GM23338 (cell line): ENCODE results near the gene PRLHR. TPM values are rescaled to one million over a fixed set of nuclear protein-coding genes. Genes with fewer than 3 reads are reported as not detected.

Source experiments
- ATAC-seq: fragments of 200-7000 bp; cut with Tn5 transposase; 3 replicates; pipeline ENCODE4 v1.9.1; 2020
- DNase-seq: peaks from one replicate; pipeline ENCODE4 v3.0.0-alpha.2; 2015; ENCODE audit warnings: low spot score
- H2AFZ ChIP-seq: fragments of 200-600 bp; sonication (generic); 2 replicates; pipeline ENCODE4 v1.8.0; 2016; ENCODE audit warnings: antibody characterized with exemption, mild to moderate bottlenecking, moderate library complexity
- H3F3A ChIP-seq: fragments of 200-600 bp; sonication (generic); replicated peaks from 2 replicates; pipeline ENCODE4 v1.8.0; 2017; ENCODE audit warnings: antibody characterized with exemption, mixed run types, low read depth
- H3K27ac ChIP-seq: fragments of 200-600 bp; sonication (generic); 2 replicates; pipeline ENCODE4 v1.6.1; 2016; ENCODE audit warnings: low read depth
- H3K27me3 ChIP-seq: fragments of 200-600 bp; sonication (generic); 2 replicates; pipeline ENCODE4 v1.8.0; 2016; ENCODE audit warnings: mild to moderate bottlenecking, mixed run types, moderate library complexity; ENCODE audit not compliant: insufficient read depth
- H3K36me3 ChIP-seq: fragments of 200-600 bp; sonication (generic); 2 replicates; pipeline ENCODE4 v1.8.0; 2016; ENCODE audit warnings: mild to moderate bottlenecking; ENCODE audit not compliant: insufficient read depth
- H3K4me1 ChIP-seq: fragments of 200-600 bp; sonication (generic); 2 replicates; pipeline ENCODE4 v1.8.0; 2016; ENCODE audit warnings: mild to moderate bottlenecking, moderate library complexity; ENCODE audit not compliant: insufficient read depth
- H3K4me2 ChIP-seq: fragments of 200-600 bp; sonication (generic); 2 replicates; pipeline ENCODE4 v1.7.1; 2017; ENCODE audit warnings: mixed run types
- H3K4me3 ChIP-seq: fragments of 200-600 bp; sonication (generic); 2 replicates; pipeline ENCODE4 v1.6.1; 2016; ENCODE audit warnings: mixed run types
- H3K79me2 ChIP-seq: fragments of 200-600 bp; sonication (generic); replicated peaks from 2 replicates; pipeline ENCODE4 v1.8.0; 2017; ENCODE audit warnings: mild to moderate bottlenecking; ENCODE audit not compliant: insufficient read depth
- H3K9me2 ChIP-seq: fragments of 200-600 bp; sonication (generic); 2 replicates; pipeline ENCODE4 v1.8.0; 2017; ENCODE audit not compliant: insufficient read depth
- H4K20me1 ChIP-seq: fragments of 200-600 bp; sonication (generic); replicated peaks from 2 replicates; pipeline ENCODE4 v1.8.0; 2017; ENCODE audit warnings: mild to moderate bottlenecking; ENCODE audit not compliant: insufficient read depth
- H3K27ac Mint-ChIP-seq: 2 replicates; pipeline ENCODE4 v1.8.0; 2020; ENCODE audit warnings: inconsistent platforms, mild to moderate bottlenecking, moderate library complexity, mixed read lengths
- H3K27me3 Mint-ChIP-seq: 3 replicates; pipeline ENCODE4 v1.8.0; 2022; ENCODE audit warnings: low read depth, mild to moderate bottlenecking, moderate library complexity, mixed read lengths, inconsistent platforms; ENCODE audit not compliant: insufficient read depth, poor library complexity
- H3K36me3 Mint-ChIP-seq: 3 replicates; pipeline ENCODE4 v1.8.0; 2021; ENCODE audit warnings: low read depth, mild to moderate bottlenecking, inconsistent platforms, moderate library complexity, mixed read lengths
- H3K4me1 Mint-ChIP-seq: 3 replicates; pipeline ENCODE4 v1.8.0; 2020; ENCODE audit warnings: mild to moderate bottlenecking, inconsistent platforms, mixed read lengths
- H3K4me3 Mint-ChIP-seq: 3 replicates; pipeline ENCODE4 v1.8.0; 2021; ENCODE audit warnings: moderate library complexity, mild to moderate bottlenecking, inconsistent platforms, mixed read lengths
- H3K9me3 Mint-ChIP-seq: 3 replicates; pipeline ENCODE4 v1.8.0; 2020; ENCODE audit warnings: moderate library complexity, mild to moderate bottlenecking, inconsistent platforms, mixed read lengths
- CREB1 ChIP-seq: fragments of 250-450 bp; sonication (Bioruptor Pico); IDR thresholded peaks from 2 replicates; pipeline ENCODE4 v1.5.0; 2020; ENCODE audit warnings: low read depth, mild to moderate bottlenecking, moderate library complexity
- EZH2 ChIP-seq: fragments of 200-600 bp; sonication (generic); IDR thresholded peaks from one replicate; pipeline ENCODE4 v1.8.0; 2017; ENCODE audit warnings: antibody characterized with exemption, mild to moderate bottlenecking, low read depth; ENCODE audit not compliant: unreplicated experiment
- EZH2phosphoT487 ChIP-seq: fragments of 200-600 bp; sonication (generic); IDR thresholded peaks from one replicate; pipeline ENCODE4 v1.8.1; 2018; ENCODE audit warnings: antibody characterized with exemption; ENCODE audit not compliant: unreplicated experiment
- JUNB ChIP-seq: IDR thresholded peaks from one replicate; pipeline ENCODE4 v1.6.1; 2016; ENCODE audit warnings: antibody characterized with exemption; ENCODE audit not compliant: unreplicated experiment
- NANOG ChIP-seq: IDR thresholded peaks from 2 replicates; pipeline ENCODE4 v1.6.1; 2016; ENCODE audit warnings: antibody characterized with exemption, borderline replicate concordance
- POLR2AphosphoS5 ChIP-seq: IDR thresholded peaks from 2 replicates; pipeline ENCODE4 v1.6.1; 2016; ENCODE audit warnings: antibody characterized with exemption, low read depth
- REST ChIP-seq: IDR thresholded peaks from one replicate; pipeline ENCODE4 v1.6.1; 2018; ENCODE audit warnings: antibody characterized with exemption; ENCODE audit not compliant: unreplicated experiment
- STAT1 ChIP-seq: IDR thresholded peaks from one replicate; pipeline ENCODE4 v1.6.1; 2016; ENCODE audit warnings: antibody characterized with exemption; ENCODE audit not compliant: unreplicated experiment
- ZNF331 ChIP-seq: fragments of 250-450 bp; sonication (Bioruptor Pico); IDR thresholded peaks from 2 replicates; pipeline ENCODE4 v1.5.0; 2020; ENCODE audit warnings: low read depth, mild to moderate bottlenecking, moderate library complexity
- ZNF462 ChIP-seq: fragments of 250-450 bp; sonication (Bioruptor Pico); IDR thresholded peaks from 2 replicates; pipeline ENCODE4 v1.5.0; 2020; ENCODE audit warnings: mild to moderate bottlenecking, moderate library complexity
- polyA plus RNA-seq: library from polyadenylated mRNA; unstranded; fragments of >200 nt; fragmentation: Nextera tagmentation; extraction: Ambion mirVana; gene quantifications from 2 replicates; pipeline ENCODE4 v1.2.1, GENCODE V29; 2016
- total RNA-seq: library from RNA; depleted of rRNA; stranded (reverse); fragments of >200 nt; shearing (Covaris generic); gene quantifications from 2 replicates; pipeline ENCODE4 v1.2.3, GENCODE V29; 2014
- TF ChIP-seq, protein P1 (sequence below): IDR thresholded peaks from 2 replicates; pipeline ENCODE4 v1.6.1; 2016; ENCODE audit warnings: antibody characterized with exemption

Gene PRLHR
- total and polyA plus RNA-seq, 2 experiments from 2014 or later, result 0.24 TPM; not detected in 1

DNA sequence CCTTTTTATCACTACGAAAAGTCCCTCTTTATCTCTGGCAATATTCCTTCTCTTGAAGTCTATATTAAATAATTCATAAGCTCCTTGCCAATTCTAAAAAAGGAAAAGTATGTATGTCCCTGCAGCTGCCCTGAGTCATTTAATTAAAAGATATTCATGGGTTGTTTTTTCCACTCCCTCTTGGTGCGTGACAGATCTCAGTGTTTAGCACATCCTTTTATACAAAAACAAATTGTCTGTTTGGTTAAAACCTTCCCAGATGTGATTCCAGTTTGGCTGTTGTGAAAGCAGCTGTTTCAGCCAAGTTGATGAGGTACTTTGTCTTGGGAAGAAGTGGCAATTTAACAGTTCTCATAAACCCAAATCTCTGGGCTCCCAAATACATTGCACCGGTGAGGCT, 33.8 kb upstream of the PRLHR start:
- Histone ChIP-seq H3K27me3 (no peaks in the 10 kb centered on the region), H3K4me3 (no peak overlapping the region), H2AFZ (no peak overlapping the region), H3K9me2 (no peaks in the 10 kb centered on the region), H4K20me1 (no peaks in the 10 kb centered on the region), H3F3A (no peaks in the 10 kb centered on the region), H3K79me2 (no peaks in the 10 kb centered on the region), H3K36me3 (no peaks in the 10 kb centered on the region), H3K4me2 (no peak overlapping the region), H3K4me1 (peaks cover 7% of the 10 kb centered on the region; the same call in 1 of the 2 replicates), H3K27ac (no peak overlapping the region)
- Mint-ChIP-seq H3K27ac (no peak overlapping the region), H3K9me3 (no peaks in the 10 kb centered on the region), H3K27me3 (peaks cover 4% of the 10 kb centered on the region), H3K36me3 (no peaks in the 10 kb centered on the region), H3K4me3 (no peak overlapping the region), H3K4me1 (peaks cover 19% of the 10 kb centered on the region)
- no peak for ATAC-seq
- no peak for TF ChIP-seq EZH2phosphoT487
- TF ChIP-seq REST, result no peak
- no peak for TF ChIP-seq POLR2AphosphoS5
- no peak for DNase-seq

- no peaks in the 10 kb centered on the region for H3K36me3 ChIP-seq
- ATAC-seq, result no peak
- H3K4me1 ChIP-seq, result peaks cover 10% of the 10 kb centered on the region; the same call in 1 of the 2 replicates
- no peaks in the 10 kb centered on the region for H3K27me3 ChIP-seq
- no peaks in the 10 kb centered on the region for H3K36me3 Mint-ChIP-seq
- H3K27ac ChIP-seq, result no peak overlapping the region
- no peak overlapping the region for H2AFZ ChIP-seq
- no peak for DNase-seq
- H3K79me2 ChIP-seq, result no peaks in the 10 kb centered on the region
- no peak overlapping the region for H3K27ac Mint-ChIP-seq
- no peaks in the 10 kb centered on the region for H4K20me1 ChIP-seq
- H3F3A ChIP-seq, result no peaks in the 10 kb centered on the region
- H3K4me3 ChIP-seq, result no peak overlapping the region
- H3K4me3 Mint-ChIP-seq, result no peak overlapping the region
- H3K27me3 Mint-ChIP-seq, result peaks cover 4% of the 10 kb centered on the region
- H3K9me2 ChIP-seq, result no peaks in the 10 kb centered on the region
- H3K4me2 ChIP-seq, result no peak overlapping the region
- no peaks in the 10 kb centered on the region for H3K9me3 Mint-ChIP-seq
- peaks cover 21% of the 10 kb centered on the region for H3K4me1 Mint-ChIP-seq
- TF ChIP-seq, protein P1, sequence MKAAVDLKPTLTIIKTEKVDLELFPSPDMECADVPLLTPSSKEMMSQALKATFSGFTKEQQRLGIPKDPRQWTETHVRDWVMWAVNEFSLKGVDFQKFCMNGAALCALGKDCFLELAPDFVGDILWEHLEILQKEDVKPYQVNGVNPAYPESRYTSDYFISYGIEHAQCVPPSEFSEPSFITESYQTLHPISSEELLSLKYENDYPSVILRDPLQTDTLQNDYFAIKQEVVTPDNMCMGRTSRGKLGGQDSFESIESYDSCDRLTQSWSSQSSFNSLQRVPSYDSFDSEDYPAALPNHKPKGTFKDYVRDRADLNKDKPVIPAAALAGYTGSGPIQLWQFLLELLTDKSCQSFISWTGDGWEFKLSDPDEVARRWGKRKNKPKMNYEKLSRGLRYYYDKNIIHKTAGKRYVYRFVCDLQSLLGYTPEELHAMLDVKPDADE, result no peak
- TF ChIP-seq EZH2phosphoT487 (no peak), ZNF462 (CRISPR knock-in tag) (no peak), CREB1 (CRISPR knock-in tag) (no peak), EZH2 (no peak), STAT1 (no peak), JUNB (no peak), ZNF331 (CRISPR knock-in tag) (no peak), NANOG (no peak)
Observed at GRCh38 chr10:118628397-118628796, 32.9 kb upstream of the PRLHR start.
